BE2C (cell line): ENCODE results near the gene NNMT.

Experiments
- DNase-seq: peaks from one replicate; pipeline ENCODE4 v3.0.0-alpha.2; 2020
- H3K27me3 ChIP-seq: fragments of 250-450 bp; sonication (Bioruptor Pico); 2 replicates; pipeline ENCODE4 v1.5.1; 2020; ENCODE audit warnings: mild to moderate bottlenecking
- H3K36me3 ChIP-seq: fragments of 250-450 bp; sonication (Bioruptor Pico); 2 replicates; pipeline ENCODE4 v1.5.1; 2020; ENCODE audit warnings: mild to moderate bottlenecking
- H3K4me1 ChIP-seq: fragments of 250-450 bp; sonication (Bioruptor Pico); 2 replicates; pipeline ENCODE4 v1.5.1; 2020
- H3K4me3 ChIP-seq: 2 replicates; pipeline ENCODE4 v1.5.1; 2011; ENCODE audit warnings: low read depth, low read length
- H3K9me3 ChIP-seq: fragments of 250-450 bp; sonication (Bioruptor Pico); 2 replicates; pipeline ENCODE4 v1.5.1; 2020
- TF ChIP-seq, protein P1 (sequence below): IDR thresholded peaks from 2 replicates; pipeline ENCODE4 v1.5.1; 2012; ENCODE audit warnings: mild to moderate bottlenecking, low read depth, low read length

NNMT gene

DNA sequence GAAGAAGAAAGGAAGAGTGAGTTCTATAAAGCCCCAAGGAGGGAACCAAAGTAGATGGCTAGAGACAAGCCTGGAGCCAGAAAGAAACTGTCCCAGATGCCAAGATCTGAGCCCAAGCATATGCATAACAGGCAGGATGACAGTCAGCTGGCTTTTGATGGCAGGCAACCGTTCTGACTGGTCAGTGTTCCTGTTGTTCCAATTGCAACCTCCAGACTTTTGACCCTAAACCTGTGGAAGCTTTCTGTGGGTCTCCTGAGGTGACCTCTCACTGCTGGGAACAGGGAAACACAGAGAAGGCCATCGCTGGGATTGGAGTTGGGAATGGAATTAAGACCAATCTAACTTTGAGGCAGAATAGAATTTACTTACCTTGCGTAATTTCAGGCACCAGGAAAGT is 21.6 kb upstream of the NNMT start:
- no peak for DNase-seq
- no peaks in the 10 kb centered on the region for H3K9me3 ChIP-seq
- H3K4me1 ChIP-seq, result no peaks in the 10 kb centered on the region
- no peaks in the 10 kb centered on the region for H3K36me3 ChIP-seq
- H3K4me3 ChIP-seq, result no peak overlapping the region
- TF ChIP-seq, protein P1, sequence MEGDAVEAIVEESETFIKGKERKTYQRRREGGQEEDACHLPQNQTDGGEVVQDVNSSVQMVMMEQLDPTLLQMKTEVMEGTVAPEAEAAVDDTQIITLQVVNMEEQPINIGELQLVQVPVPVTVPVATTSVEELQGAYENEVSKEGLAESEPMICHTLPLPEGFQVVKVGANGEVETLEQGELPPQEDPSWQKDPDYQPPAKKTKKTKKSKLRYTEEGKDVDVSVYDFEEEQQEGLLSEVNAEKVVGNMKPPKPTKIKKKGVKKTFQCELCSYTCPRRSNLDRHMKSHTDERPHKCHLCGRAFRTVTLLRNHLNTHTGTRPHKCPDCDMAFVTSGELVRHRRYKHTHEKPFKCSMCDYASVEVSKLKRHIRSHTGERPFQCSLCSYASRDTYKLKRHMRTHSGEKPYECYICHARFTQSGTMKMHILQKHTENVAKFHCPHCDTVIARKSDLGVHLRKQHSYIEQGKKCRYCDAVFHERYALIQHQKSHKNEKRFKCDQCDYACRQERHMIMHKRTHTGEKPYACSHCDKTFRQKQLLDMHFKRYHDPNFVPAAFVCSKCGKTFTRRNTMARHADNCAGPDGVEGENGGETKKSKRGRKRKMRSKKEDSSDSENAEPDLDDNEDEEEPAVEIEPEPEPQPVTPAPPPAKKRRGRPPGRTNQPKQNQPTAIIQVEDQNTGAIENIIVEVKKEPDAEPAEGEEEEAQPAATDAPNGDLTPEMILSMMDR, result no peak
- H3K27me3 ChIP-seq, result peaks cover 57% of the 10 kb centered on the region

DNA sequence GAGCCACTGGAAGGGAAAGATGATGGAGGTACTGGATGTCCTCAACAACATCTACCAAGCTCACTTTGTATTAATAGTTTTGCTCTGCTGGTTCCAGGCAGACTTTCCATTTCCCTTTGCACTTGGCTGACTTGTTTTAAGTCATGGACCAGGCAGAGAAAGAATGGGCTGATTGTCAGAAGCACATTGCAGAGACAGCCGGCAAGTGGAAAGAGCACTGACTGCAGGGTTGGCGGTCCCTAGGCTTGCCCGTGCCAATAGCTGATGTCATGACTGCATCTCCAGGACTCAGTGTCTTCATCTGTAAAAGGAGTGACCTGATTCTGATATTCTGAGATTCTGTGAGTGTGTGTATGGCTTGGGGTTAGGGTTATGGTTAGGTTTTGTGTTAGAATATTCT is 20.9 kb upstream of the NNMT start:
- no peaks in the 10 kb centered on the region for H3K4me1 ChIP-seq
- DNase-seq, result no peak
- no peaks in the 10 kb centered on the region for H3K36me3 ChIP-seq
- TF ChIP-seq, protein P1, result no peak
- peaks cover 57% of the 10 kb centered on the region for H3K27me3 ChIP-seq
- no peaks in the 10 kb centered on the region for H3K9me3 ChIP-seq
- no peak overlapping the region for H3K4me3 ChIP-seq

DNA sequence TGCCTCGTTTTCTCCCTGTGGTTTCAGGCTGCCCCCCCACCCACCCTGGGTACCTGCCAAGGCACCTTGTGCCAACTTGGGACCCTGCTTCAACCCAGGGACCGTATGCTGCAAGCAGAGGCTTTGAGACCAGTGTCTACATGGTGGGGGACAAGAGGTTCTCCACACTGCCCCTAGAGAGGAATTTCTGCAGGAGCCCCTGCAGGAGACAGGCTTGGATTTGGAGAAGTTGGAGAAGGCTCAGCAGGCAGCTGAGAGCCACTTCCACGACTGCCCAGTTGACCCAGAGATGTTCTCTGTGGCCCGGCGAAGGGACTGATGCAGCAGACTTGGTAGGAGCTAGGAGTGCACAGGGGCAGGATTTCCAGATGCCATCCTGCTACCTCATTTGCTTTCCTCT is 20.1 kb upstream of the NNMT start:
- DNase-seq, result no peak
- Histone ChIP-seq H3K27me3 (peaks cover 56% of the 10 kb centered on the region), H3K4me1 (no peaks in the 10 kb centered on the region), H3K36me3 (no peaks in the 10 kb centered on the region), H3K4me3 (no peak overlapping the region), H3K9me3 (no peaks in the 10 kb centered on the region)
- TF ChIP-seq, protein P1, result no peak

DNA sequence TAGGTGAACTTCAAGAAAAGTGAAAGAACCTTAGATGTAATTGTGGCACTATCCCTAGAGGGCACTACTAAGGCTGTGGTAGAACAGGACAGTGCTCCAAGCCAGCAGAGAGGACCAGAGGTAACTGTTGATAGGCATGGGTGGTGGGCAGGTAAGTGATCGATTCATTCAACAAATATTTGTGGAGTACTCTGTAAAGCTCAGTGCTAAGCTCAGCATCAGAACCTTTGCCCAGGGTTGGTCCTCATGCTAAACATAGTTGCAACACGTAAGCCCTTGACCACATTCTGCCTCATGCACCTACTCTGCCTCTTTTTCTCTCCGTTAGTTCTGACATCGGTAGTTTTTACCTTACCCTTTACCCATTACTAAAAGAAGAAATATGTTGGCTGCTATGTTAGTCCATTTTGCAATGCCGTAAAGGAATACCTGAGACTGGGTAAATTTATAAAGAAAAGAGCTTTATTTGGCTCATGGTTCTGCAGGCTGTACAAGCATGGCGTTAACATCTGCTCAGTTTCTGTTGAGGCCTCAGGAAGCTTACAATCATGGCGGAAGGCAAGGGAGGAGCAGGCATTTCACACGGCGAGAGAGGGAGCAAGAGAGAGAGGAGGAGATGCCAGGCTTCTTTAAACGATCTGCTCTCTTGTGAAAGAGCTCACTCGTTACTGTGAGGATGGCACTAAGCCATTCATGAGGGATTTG is 18.4 kb upstream of the NNMT start:
- no peak for DNase-seq

DNA sequence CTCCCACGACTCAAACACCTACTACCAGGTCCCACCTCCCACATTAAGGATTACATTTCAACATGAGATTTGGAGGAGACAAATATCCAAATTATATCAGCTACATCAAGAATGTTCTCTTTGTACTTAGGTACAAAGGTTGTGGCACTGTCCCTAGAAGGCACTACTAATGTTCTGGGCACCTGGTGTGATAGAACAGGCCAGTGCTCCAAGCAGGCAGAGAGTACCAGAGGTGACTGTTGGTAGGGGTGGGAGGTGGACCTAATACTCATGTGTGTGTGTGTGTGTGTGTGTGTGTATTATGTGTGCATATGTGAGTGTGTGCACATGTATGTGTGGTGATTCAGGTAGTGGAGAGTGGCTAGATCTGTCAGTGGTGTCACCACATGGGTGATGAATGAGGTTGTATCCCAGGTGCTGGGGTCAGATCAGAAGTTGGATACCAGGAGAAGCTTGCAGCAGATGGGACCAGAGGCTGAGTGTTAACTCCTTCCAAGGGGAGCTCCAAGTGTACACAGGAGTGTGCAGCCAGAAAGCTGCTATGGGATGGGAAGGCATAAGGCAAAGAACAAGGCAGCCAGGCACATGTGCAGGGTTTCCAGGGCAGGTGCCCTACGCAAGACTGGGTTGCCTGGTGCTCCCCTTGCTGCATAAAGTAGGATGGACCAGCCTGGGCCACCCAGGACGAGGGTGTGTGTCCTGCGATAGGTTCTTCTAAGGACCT is 17.7 kb upstream of the NNMT start:
- Histone ChIP-seq H3K27me3 (peaks cover 33% of the 10 kb centered on the region), H3K36me3 (no peaks in the 10 kb centered on the region), H3K4me1 (no peaks in the 10 kb centered on the region), H3K4me3 (no peak overlapping the region), H3K9me3 (no peaks in the 10 kb centered on the region)
- DNase-seq, result no peak
- TF ChIP-seq, protein P1, result no peak

More for the DNA sequence above, 18.4 kb upstream of the NNMT start:
- Histone ChIP-seq H3K9me3 (no peaks in the 10 kb centered on the region), H3K4me1 (no peaks in the 10 kb centered on the region), H3K27me3 (peaks cover 39% of the 10 kb centered on the region), H3K4me3 (no peak overlapping the region), H3K36me3 (no peaks in the 10 kb centered on the region)
- TF ChIP-seq, protein P1, result no peak
